ENCODE measurements around the gene CEP170B.

DNA sequence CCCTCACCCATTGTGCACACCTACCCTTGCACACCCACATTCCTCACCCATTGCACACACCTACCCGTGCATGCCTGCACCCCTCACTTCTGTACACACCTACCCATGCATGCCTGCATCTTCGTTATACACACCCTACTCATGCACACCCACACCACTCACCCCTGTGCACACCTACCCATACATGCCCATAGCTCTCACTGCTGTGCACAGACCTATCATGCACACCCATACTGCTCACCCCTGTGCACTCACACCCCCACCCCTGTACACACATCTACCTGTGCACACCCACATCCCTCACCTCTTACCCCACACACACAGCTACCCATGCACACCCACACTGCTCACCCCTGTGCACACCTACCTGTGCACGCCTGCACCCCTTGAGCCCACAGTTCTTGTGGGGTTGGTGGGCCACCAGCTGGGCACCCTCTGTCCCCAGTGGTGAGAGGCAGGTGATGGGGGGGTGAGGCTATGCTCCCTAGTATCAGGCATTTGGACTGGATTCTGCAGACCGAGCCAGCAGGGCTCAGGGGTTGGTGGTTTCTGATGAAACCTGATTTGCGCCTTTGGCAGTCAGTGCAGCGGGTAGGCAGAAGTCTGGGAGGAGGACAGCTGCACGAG is 15.6 kb downstream of the CEP170B start:
- TF ChIP-seq POLR2A (IDR thresholded peaks at IDR 0.05; ENCODE audit: low read depth, low read length) (no peak), GATA2 (IDR thresholded peaks at IDR 0.05; ENCODE audit: insufficient read depth, insufficient read length, low read depth, low read length) (no peak), POLR2AphosphoS5 (IDR thresholded peaks at IDR 0.05; ENCODE audit: insufficient read depth, low read depth, low read length) (no peak), EZH2 (IDR thresholded peaks at IDR 0.05; ENCODE audit: borderline replicate concordance, low read depth, low read length, severe bottlenecking) (no peak), JUN (IDR thresholded peaks at IDR 0.05; ENCODE audit: borderline replicate concordance, insufficient read depth, insufficient read length, low read depth) (no peak), MYC (IDR thresholded peaks at IDR 0.05; ENCODE audit: low read depth, low read length) (no peak), FOS (IDR thresholded peaks at IDR 0.05; ENCODE audit: borderline replicate concordance, insufficient read depth, low read length) (no peak)
- TF ChIP-seq, protein P1, sequence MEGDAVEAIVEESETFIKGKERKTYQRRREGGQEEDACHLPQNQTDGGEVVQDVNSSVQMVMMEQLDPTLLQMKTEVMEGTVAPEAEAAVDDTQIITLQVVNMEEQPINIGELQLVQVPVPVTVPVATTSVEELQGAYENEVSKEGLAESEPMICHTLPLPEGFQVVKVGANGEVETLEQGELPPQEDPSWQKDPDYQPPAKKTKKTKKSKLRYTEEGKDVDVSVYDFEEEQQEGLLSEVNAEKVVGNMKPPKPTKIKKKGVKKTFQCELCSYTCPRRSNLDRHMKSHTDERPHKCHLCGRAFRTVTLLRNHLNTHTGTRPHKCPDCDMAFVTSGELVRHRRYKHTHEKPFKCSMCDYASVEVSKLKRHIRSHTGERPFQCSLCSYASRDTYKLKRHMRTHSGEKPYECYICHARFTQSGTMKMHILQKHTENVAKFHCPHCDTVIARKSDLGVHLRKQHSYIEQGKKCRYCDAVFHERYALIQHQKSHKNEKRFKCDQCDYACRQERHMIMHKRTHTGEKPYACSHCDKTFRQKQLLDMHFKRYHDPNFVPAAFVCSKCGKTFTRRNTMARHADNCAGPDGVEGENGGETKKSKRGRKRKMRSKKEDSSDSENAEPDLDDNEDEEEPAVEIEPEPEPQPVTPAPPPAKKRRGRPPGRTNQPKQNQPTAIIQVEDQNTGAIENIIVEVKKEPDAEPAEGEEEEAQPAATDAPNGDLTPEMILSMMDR (IDR thresholded peaks at IDR 0.05; ENCODE audit: extremely low read depth in 1 of 2, insufficient read depth in 1 of 2, low read depth in 1 of 2, low read length in 2 of 2), result no peak
- TF ChIP-seq, protein P2, sequence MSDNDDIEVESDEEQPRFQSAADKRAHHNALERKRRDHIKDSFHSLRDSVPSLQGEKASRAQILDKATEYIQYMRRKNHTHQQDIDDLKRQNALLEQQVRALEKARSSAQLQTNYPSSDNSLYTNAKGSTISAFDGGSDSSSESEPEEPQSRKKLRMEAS (IDR thresholded peaks at IDR 0.05; ENCODE audit: insufficient read depth, insufficient read length), result no peak
